ENCODE measurements around the gene KCNA5.

Gene KCNA5

DNA sequence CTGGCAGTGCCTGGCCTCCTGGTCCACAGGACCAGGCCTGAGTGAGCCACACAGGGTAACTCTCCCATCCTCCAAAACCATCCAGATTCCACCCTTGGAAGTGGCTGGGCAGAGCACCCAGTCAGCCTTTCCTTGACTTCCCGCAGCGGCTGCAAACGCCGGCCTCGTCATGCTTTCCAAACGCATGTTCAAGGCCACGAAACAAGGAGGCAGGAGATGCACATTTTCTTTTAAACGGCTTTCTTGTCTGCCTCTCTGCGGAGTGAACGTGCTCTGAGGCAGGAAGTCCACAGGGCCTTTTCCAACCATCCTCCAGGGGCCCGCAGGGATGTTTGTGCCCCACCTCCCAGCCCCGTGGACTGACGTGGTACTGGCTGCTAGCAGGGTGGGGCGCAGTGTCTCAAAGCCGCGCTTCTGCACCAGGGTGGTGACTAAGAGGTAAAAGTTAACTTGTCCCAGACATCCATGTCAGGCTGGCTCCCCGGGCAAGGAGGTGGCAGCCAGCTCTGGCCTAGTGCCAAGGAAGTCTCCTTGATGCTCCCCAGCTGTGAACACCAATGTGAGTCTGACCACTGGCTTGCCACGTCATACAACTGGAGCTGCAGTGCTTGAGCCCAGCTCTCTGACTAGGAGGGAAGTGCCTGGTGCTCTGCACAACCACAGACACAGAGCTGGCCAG is 45.0 kb downstream of the KCNA5 start:
- Histone ChIP-seq H3K27ac (replicated peaks) (no peak overlapping the region), H3K4me3 (replicated peaks; ENCODE audit: insufficient read depth, low read length) (no peak overlapping the region), H3K27me3 (ENCODE audit: insufficient read depth, poor library complexity, severe bottlenecking) (no peaks in the 10 kb centered on the region)
- TF ChIP-seq SPI1 (IDR thresholded peaks at IDR 0.05; ENCODE audit: borderline replicate concordance, low read depth), result no peak
- TF ChIP-seq, protein P1, sequence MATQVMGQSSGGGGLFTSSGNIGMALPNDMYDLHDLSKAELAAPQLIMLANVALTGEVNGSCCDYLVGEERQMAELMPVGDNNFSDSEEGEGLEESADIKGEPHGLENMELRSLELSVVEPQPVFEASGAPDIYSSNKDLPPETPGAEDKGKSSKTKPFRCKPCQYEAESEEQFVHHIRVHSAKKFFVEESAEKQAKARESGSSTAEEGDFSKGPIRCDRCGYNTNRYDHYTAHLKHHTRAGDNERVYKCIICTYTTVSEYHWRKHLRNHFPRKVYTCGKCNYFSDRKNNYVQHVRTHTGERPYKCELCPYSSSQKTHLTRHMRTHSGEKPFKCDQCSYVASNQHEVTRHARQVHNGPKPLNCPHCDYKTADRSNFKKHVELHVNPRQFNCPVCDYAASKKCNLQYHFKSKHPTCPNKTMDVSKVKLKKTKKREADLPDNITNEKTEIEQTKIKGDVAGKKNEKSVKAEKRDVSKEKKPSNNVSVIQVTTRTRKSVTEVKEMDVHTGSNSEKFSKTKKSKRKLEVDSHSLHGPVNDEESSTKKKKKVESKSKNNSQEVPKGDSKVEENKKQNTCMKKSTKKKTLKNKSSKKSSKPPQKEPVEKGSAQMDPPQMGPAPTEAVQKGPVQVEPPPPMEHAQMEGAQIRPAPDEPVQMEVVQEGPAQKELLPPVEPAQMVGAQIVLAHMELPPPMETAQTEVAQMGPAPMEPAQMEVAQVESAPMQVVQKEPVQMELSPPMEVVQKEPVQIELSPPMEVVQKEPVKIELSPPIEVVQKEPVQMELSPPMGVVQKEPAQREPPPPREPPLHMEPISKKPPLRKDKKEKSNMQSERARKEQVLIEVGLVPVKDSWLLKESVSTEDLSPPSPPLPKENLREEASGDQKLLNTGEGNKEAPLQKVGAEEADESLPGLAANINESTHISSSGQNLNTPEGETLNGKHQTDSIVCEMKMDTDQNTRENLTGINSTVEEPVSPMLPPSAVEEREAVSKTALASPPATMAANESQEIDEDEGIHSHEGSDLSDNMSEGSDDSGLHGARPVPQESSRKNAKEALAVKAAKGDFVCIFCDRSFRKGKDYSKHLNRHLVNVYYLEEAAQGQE (IDR thresholded peaks at IDR 0.05; ENCODE audit: insufficient replicate concordance, low read depth), result no peak
- no peak for TF ChIP-seq POLR2AphosphoS5 (IDR thresholded peaks at IDR 0.05; ENCODE audit: low read depth)
- TF ChIP-seq, protein P2, sequence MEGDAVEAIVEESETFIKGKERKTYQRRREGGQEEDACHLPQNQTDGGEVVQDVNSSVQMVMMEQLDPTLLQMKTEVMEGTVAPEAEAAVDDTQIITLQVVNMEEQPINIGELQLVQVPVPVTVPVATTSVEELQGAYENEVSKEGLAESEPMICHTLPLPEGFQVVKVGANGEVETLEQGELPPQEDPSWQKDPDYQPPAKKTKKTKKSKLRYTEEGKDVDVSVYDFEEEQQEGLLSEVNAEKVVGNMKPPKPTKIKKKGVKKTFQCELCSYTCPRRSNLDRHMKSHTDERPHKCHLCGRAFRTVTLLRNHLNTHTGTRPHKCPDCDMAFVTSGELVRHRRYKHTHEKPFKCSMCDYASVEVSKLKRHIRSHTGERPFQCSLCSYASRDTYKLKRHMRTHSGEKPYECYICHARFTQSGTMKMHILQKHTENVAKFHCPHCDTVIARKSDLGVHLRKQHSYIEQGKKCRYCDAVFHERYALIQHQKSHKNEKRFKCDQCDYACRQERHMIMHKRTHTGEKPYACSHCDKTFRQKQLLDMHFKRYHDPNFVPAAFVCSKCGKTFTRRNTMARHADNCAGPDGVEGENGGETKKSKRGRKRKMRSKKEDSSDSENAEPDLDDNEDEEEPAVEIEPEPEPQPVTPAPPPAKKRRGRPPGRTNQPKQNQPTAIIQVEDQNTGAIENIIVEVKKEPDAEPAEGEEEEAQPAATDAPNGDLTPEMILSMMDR (IDR thresholded peaks at IDR 0.05; ENCODE audit: insufficient read depth, low read length), result no peak
- no peak for TF ChIP-seq GABPA (IDR thresholded peaks at IDR 0.05; ENCODE audit: low read depth)
- no peak for DNase-seq (ENCODE audit: low read depth in 1 of 2, low spot score in 1 of 2)

DNA sequence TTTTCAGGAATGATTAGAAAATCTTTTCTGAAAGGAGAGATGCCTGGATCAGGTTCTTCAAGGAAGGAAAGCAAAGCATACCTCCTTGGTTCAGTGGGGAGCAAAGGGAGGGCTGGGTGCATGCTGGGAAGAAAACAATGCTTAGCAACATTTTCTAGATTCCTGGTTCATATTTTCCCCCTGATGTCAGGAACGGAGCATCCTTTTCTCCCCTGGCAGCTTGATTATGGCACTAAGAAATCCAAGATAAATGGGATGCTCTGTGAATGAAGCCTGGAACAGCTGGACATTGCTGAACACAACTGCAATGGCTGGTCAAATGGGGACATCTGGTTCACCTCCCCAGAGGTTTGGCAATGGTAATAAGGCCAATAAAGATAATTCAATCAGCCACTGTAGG is 50.9 kb downstream of the KCNA5 start:
- Histone ChIP-seq H3K27ac (replicated peaks) (no peak overlapping the region), H3K27me3 (ENCODE audit: insufficient read depth, poor library complexity, severe bottlenecking) (no peaks in the 10 kb centered on the region), H3K4me3 (replicated peaks; ENCODE audit: insufficient read depth, low read length) (no peak overlapping the region)
- TF ChIP-seq POLR2AphosphoS5 (IDR thresholded peaks at IDR 0.05; ENCODE audit: low read depth), result no peak
- TF ChIP-seq, protein P1 (IDR thresholded peaks at IDR 0.05; ENCODE audit: insufficient replicate concordance, low read depth), result no peak
- TF ChIP-seq, protein P2 (IDR thresholded peaks at IDR 0.05; ENCODE audit: insufficient read depth, low read length), result no peak
- no peak for TF ChIP-seq GABPA (IDR thresholded peaks at IDR 0.05; ENCODE audit: low read depth)
- TF ChIP-seq SPI1 (IDR thresholded peaks at IDR 0.05; ENCODE audit: borderline replicate concordance, low read depth), result no peak
- no peak for DNase-seq (ENCODE audit: low read depth in 1 of 2, low spot score in 1 of 2)

DNA sequence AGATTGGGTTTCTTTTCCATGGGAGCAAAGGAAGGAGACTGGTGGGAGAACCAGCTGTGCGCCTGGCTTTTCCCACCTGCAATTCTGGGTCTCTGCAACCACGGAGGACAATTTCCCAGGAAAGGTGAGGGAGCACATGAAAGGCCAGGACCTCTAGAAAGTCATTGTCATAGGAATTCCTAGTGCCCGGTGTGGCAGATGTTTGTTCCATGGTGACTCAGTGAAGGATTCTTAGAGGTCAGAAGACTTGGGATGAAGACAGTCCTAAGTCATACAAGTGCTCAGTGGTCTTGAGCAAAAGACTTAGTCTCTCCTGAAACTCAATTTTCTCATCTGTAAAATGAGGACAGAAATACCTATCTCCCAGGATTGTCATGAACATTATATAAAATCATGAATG is 51.3 kb downstream of the KCNA5 start:
- Histone ChIP-seq H3K27ac (replicated peaks) (no peak overlapping the region), H3K27me3 (ENCODE audit: insufficient read depth, poor library complexity, severe bottlenecking) (no peaks in the 10 kb centered on the region), H3K4me3 (replicated peaks; ENCODE audit: insufficient read depth, low read length) (no peak overlapping the region)
- DNase-seq (ENCODE audit: low read depth in 1 of 2, low spot score in 1 of 2), result no peak
- TF ChIP-seq GABPA (IDR thresholded peaks at IDR 0.05; ENCODE audit: low read depth), result no peak
- TF ChIP-seq, protein P1 (IDR thresholded peaks at IDR 0.05; ENCODE audit: insufficient replicate concordance, low read depth), result no peak
- TF ChIP-seq POLR2AphosphoS5 (IDR thresholded peaks at IDR 0.05; ENCODE audit: low read depth), result no peak

Measured in HL-60 (cell line).